Panc1 (cell line): ENCODE data around the gene CST4. TPM values are rescaled to one million over a fixed set of nuclear protein-coding genes. Genes with fewer than 3 reads are reported as not detected.
"Not testable (repeated sequence)": the region's sequence is repeated elsewhere in the genome, so short reads cannot be mapped to it uniquely, and the experiment has no call there.

Experiments used
- ATAC-seq: fragments of 200-7000 bp; cut with Tn5 transposase; 2 replicates; pipeline ENCODE4 v1.9.1; 2020; ENCODE audit warnings: mild to moderate bottlenecking, moderate library complexity
- BruUV-seq: library from RNA; stranded (reverse); fragments of 400-500 nt; replicated peaks from 2 replicates; lab custom pipeline; 2021; lab: Mats Ljungman, UMichigan
- CTCF ChIA-PET: fragments of 300-600 bp; sonication (Branson Sonifier 250); formaldehyde crosslinking; loops from one replicate; lab custom pipeline; 2022; ENCODE audit warnings: antibody characterized with exemption; lab: Charles Lee
- POLR2A ChIA-PET: fragments of 300-600 bp; sonication (Branson Sonifier 250); formaldehyde crosslinking; loops from one replicate; lab custom pipeline; 2022; ENCODE audit warnings: antibody characterized with exemption; lab: Charles Lee
- DNase-seq: peaks from one replicate; pipeline ENCODE4 v3.0.0-alpha.2; 2010; ENCODE audit warnings: low read depth, low spot score
- H3K27ac ChIP-seq: 2 replicates; pipeline ENCODE4 v1.5.1; 2011; ENCODE audit warnings: mild to moderate bottlenecking, low read length, inconsistent platforms
- H3K27me3 ChIP-seq: fragments of 200-500 bp; sonication (Bioruptor generic); 2 replicates; pipeline ENCODE4 v1.6.0; 2014; ENCODE audit warnings: low read length, inconsistent platforms; ENCODE audit not compliant: control insufficient read depth, insufficient read depth
- H3K36me3 ChIP-seq: fragments of 200-500 bp; sonication (Bioruptor generic); 2 replicates; pipeline ENCODE4 v1.5.1; 2014; ENCODE audit warnings: inconsistent platforms, mild to moderate bottlenecking, low read length, moderate library complexity; ENCODE audit not compliant: control insufficient read depth, insufficient read depth
- H3K4me1 ChIP-seq: 2 replicates; pipeline ENCODE4 v1.5.1; 2011; ENCODE audit warnings: inconsistent platforms, mild to moderate bottlenecking, low read length, moderate library complexity; ENCODE audit not compliant: control insufficient read depth, insufficient read depth
- H3K4me3 ChIP-seq, 2 experiments: 2 replicates each; pipeline ENCODE4 v1.5.1; 2011 to 2012; ENCODE audit warnings: low read depth in 2 of 2, low read length in 2 of 2, mild to moderate bottlenecking in 2 of 2, inconsistent platforms in 1 of 2, moderate library complexity in 1 of 2
- H3K9me3 ChIP-seq: fragments of 200-500 bp; sonication (Bioruptor generic); 2 replicates; pipeline ENCODE4 v1.5.1; 2014; ENCODE audit warnings: low read depth, mild to moderate bottlenecking, inconsistent platforms, low read length, moderate library complexity; ENCODE audit not compliant: control insufficient read depth, insufficient read depth
- CTCF ChIP-seq: fragments of 450-650 bp; IDR thresholded peaks from 2 replicates; pipeline ENCODE4 v1.5.1; 2017; ENCODE audit warnings: mild to moderate bottlenecking
- POLR2AphosphoS5 ChIP-seq: IDR thresholded peaks from 2 replicates; pipeline ENCODE4 v1.6.1; 2012; ENCODE audit warnings: mild to moderate bottlenecking, low read depth, low read length, moderate library complexity
- REST ChIP-seq, 2 experiments: IDR thresholded peaks; 2 replicates each; pipeline ENCODE4 v1.6.1; 2011 to 2012; ENCODE audit warnings: low read depth in 2 of 2, control low read depth in 1 of 2, low read length in 1 of 2, mild to moderate bottlenecking in 1 of 2, moderate library complexity in 1 of 2; ENCODE audit not compliant: insufficient read depth in 1 of 2
- SIN3A ChIP-seq: IDR thresholded peaks from 2 replicates; pipeline ENCODE4 v1.6.1; 2012; ENCODE audit warnings: low read depth, mild to moderate bottlenecking, low read length, moderate library complexity, borderline replicate concordance; ENCODE audit not compliant: insufficient read depth
- TCF7L2 ChIP-seq: IDR thresholded peaks from 2 replicates; pipeline ENCODE4 v1.6.1; 2011; ENCODE audit warnings: mild to moderate bottlenecking, low read depth, low read length, inconsistent platforms
- in situ Hi-C: cut with HindIII; loops from 2 replicates; pipeline ENCODE4 v1.10.0; 2016; ENCODE audit warnings: low sequenced_read_pairs, low pct_unique_long_range_greater_than_20kb
- intact Hi-C: fragments of 100-400 bp; cut with micrococcal nuclease; formaldehyde crosslinking; loops from one replicate; pipeline ENCODE4 v1.10.0; 2022; ENCODE audit not compliant: unreplicated experiment
- total RNA-seq: library from RNA; stranded (reverse); gene quantifications from one replicate; pipeline ENCODE4 v1.2.1, GENCODE V29; 2021; ENCODE audit not compliant: unreplicated experiment

The CST4 gene
- total RNA-seq, 1 experiment from 2014 or later, result not detected

DNA sequence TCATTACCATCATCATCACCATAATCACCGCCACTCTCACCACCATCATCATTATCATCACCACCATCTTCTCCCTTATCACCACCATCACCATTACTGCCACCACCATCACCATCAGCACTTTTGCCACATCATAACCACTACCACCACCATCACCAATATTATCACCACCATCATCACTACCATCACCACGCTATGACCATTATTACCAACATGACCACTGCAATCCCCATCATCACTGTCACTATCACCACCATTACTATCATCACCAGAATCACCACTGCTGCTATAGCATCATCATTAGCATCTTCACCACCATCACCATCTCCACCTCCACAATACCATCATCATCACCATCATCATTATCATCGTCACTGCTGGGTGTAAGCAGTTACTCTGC lies 36.3 kb upstream of the CST4 start:
- TF ChIP-seq REST (IDR thresholded peaks at IDR 0.05; ENCODE audit: insufficient read depth in 1 of 2, low read depth in 2 of 2, low read length in 1 of 2) (no peak), SIN3A (no peak), CTCF (no peak), POLR2AphosphoS5 (no peak), TCF7L2 (no peak)
- no peak for DNase-seq
- ChIA-PET CTCF (no interaction called here), POLR2A (no interaction called here)
- no peak for ATAC-seq
- Histone ChIP-seq H3K4me3 (no peak overlapping the region), H3K27me3 (no peaks in the 10 kb centered on the region), H3K36me3 (no peaks in the 10 kb centered on the region), H3K4me1 (no peaks in the 10 kb centered on the region), H3K9me3 (no peaks in the 10 kb centered on the region), H3K27ac (no peak overlapping the region)
- in situ Hi-C loops (no loop called here), intact Hi-C loops (no loop called here)
- no TSS peak for BruUV-seq

DNA sequence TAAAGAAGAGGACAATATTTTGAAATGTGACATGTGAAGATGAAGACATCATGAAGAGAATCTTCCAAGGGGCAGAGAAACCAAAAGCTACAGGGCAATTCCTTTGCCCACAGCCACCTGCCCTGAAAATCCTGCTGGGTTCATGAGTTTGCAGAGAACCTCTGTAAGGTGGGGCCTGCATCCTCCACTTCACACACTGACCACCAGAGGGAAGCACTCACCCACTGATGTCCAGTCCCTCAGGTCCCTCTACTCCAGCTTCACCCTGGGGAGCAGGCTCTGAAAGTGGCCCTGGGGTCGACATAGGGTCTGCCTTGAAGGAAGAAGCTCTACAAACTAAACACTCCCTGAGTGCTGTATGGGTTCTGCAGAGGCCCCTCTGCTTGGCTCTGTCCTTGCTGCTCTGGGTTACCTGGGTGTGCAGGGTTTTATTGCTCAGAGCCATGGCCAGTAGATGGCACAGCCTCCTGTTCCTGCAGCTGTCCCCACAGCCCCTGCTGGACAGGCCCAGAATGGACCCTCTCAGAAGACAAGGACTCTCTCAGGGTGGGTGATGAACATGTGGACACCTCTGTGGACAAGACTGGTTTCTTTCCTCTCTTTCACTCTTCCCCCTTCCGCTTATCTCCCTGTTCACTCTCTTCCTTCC lies 34.9 kb upstream of the CST4 start:
- BruUV-seq, H3K36me3 ChIP-seq, CTCF ChIA-PET, H3K4me1 ChIP-seq, H3K27ac ChIP-seq, DNase-seq, POLR2A ChIA-PET, H3K9me3 ChIP-seq, in situ Hi-C loops, H3K4me3 ChIP-seq, H3K27me3 ChIP-seq: not testable (repeated sequence)
- intact Hi-C loops, result loop anchor here (5.0 kb wide), 1 partner anchor 214 kb away; no protein-coding TSS in a partner anchor
- peak; percentile 90 for ATAC-seq

GRCh38 chr20:23722851-23723250 lies 34.0 kb upstream of the CST4 start:
- H3K4me3 ChIP-seq, BruUV-seq, POLR2A ChIA-PET, in situ Hi-C loops, DNase-seq, ATAC-seq, H3K27ac ChIP-seq, H3K27me3 ChIP-seq, H3K36me3 ChIP-seq, CTCF ChIA-PET, H3K9me3 ChIP-seq, H3K4me1 ChIP-seq: not testable (repeated sequence)
- intact Hi-C loops, result loop anchor here (5.0 kb wide), 1 partner anchor 214 kb away; no protein-coding TSS in a partner anchor
